Lower leg skin (tissue), 3 donors: Measurements from ENCODE around the gene ETNK2.

Source experiments
- CTCF ChIP-seq, 3 donors: fragments of 450-650 bp; IDR thresholded peaks; one replicate each; pipeline ENCODE4 v1.5.1; 2016; ENCODE audit warnings: antibody characterized with exemption in 3 of 3, mild to moderate bottlenecking in 3 of 3, moderate library complexity in 2 of 3
- POLR2A ChIP-seq, 2 donors: fragments of 450-650 bp; IDR thresholded peaks; one replicate each; pipeline ENCODE4 v1.6.1; 2016 to 2017; ENCODE audit warnings: antibody characterized with exemption in 2 of 2, mild to moderate bottlenecking in 1 of 2, moderate library complexity in 1 of 2

- TF ChIP-seq CTCF (IDR thresholded peaks at IDR 0.05) (no peak), POLR2A (IDR thresholded peaks at IDR 0.05) (no peak)
Observed at GRCh38 chr1:204098683-204099082, 53.2 kb downstream of the ETNK2 start.
